Measurements from ENCODE around the gene TEX264.

Gene TEX264

GRCh38 chr3:51727500-51727899 is 56.4 kb downstream of the TEX264 start:
- no peak overlapping the region for H3K4me3 ChIP-seq (ENCODE audit: low read depth, low read length)
- no peaks in the 10 kb centered on the region for H3K9me3 ChIP-seq (ENCODE audit: control insufficient read depth, insufficient read depth, low read depth, low read length)
- H3K36me3 ChIP-seq (ENCODE audit: control insufficient read depth in 2 of 2, insufficient read depth in 1 of 2, low read length in 2 of 2) = no peaks in the 10 kb centered on the region
- no peaks in the 10 kb centered on the region for H3K4me1 ChIP-seq (ENCODE audit: control insufficient read depth, insufficient read depth, low read length)
- H3K27ac ChIP-seq (ENCODE audit: extremely low read depth, low read depth, low read length) = no peak overlapping the region
- ChIA-PET CTCF (interaction anchor here (0.7 kb wide), 1 partner anchor 8 kb away, joined by 3 read pairs; no protein-coding TSS in a partner anchor), POLR2A (no interaction called here)
- TF ChIP-seq ZNF677 (tag by site-specific recombination; IDR thresholded peaks at IDR 0.05) (no peak), ZNF274 (IDR thresholded peaks at IDR 0.05; ENCODE audit: low read length) (no peak), ZNF274 (tag by site-specific recombination; IDR thresholded peaks at IDR 0.05; ENCODE audit: borderline replicate concordance) (no peak), ZNF549 (tag by site-specific recombination; IDR thresholded peaks at IDR 0.05) (no peak), ZFP3 (tag by site-specific recombination; IDR thresholded peaks at IDR 0.05; ENCODE audit: low read depth) (no peak), ZNF776 (tag by site-specific recombination; IDR thresholded peaks at IDR 0.05; ENCODE audit: borderline replicate concordance) (no peak), ZNF112 (tag by site-specific recombination; IDR thresholded peaks at IDR 0.05) (no peak), ZNF660 (tag by site-specific recombination; IDR thresholded peaks at IDR 0.05) (no peak), ZBTB7A (tag by site-specific recombination; IDR thresholded peaks at IDR 0.05; ENCODE audit: low read depth) (no peak), SETDB1 (IDR thresholded peaks at IDR 0.05; ENCODE audit: insufficient read length, low read length) (no peak), BCL11A (tag by site-specific recombination; IDR thresholded peaks at IDR 0.05; ENCODE audit: low read depth) (no peak), ZBTB21 (tag by site-specific recombination; IDR thresholded peaks at IDR 0.05) (no peak), ZNF654 (tag by site-specific recombination; IDR thresholded peaks at IDR 0.05; ENCODE audit: low read depth) (no peak)
- TF ChIP-seq, protein P1, sequence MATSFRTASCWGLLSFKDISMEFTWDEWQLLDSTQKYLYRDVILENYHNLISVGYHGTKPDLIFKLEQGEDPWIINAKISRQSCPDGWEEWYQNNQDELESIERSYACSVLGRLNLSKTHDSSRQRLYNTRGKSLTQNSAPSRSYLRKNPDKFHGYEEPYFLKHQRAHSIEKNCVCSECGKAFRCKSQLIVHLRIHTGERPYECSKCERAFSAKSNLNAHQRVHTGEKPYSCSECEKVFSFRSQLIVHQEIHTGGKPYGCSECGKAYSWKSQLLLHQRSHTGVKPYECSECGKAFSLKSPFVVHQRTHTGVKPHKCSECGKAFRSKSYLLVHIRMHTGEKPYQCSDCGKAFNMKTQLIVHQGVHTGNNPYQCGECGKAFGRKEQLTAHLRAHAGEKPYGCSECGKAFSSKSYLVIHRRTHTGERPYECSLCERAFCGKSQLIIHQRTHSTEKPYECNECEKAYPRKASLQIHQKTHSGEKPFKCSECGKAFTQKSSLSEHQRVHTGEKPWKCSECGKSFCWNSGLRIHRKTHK (tag by site-specific recombination; IDR thresholded peaks at IDR 0.05) = no peak
- TF ChIP-seq, protein P2, sequence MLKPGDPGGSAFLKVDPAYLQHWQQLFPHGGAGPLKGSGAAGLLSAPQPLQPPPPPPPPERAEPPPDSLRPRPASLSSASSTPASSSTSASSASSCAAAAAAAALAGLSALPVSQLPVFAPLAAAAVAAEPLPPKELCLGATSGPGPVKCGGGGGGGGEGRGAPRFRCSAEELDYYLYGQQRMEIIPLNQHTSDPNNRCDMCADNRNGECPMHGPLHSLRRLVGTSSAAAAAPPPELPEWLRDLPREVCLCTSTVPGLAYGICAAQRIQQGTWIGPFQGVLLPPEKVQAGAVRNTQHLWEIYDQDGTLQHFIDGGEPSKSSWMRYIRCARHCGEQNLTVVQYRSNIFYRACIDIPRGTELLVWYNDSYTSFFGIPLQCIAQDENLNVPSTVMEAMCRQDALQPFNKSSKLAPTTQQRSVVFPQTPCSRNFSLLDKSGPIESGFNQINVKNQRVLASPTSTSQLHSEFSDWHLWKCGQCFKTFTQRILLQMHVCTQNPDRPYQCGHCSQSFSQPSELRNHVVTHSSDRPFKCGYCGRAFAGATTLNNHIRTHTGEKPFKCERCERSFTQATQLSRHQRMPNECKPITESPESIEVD (tag by site-specific recombination; IDR thresholded peaks at IDR 0.05) = no peak
- TF ChIP-seq, protein P3, sequence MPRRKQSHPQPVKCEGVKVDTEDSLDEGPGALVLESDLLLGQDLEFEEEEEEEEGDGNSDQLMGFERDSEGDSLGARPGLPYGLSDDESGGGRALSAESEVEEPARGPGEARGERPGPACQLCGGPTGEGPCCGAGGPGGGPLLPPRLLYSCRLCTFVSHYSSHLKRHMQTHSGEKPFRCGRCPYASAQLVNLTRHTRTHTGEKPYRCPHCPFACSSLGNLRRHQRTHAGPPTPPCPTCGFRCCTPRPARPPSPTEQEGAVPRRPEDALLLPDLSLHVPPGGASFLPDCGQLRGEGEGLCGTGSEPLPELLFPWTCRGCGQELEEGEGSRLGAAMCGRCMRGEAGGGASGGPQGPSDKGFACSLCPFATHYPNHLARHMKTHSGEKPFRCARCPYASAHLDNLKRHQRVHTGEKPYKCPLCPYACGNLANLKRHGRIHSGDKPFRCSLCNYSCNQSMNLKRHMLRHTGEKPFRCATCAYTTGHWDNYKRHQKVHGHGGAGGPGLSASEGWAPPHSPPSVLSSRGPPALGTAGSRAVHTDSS (tag by site-specific recombination; IDR thresholded peaks at IDR 0.05) = no peak
- TF ChIP-seq, protein P4, sequence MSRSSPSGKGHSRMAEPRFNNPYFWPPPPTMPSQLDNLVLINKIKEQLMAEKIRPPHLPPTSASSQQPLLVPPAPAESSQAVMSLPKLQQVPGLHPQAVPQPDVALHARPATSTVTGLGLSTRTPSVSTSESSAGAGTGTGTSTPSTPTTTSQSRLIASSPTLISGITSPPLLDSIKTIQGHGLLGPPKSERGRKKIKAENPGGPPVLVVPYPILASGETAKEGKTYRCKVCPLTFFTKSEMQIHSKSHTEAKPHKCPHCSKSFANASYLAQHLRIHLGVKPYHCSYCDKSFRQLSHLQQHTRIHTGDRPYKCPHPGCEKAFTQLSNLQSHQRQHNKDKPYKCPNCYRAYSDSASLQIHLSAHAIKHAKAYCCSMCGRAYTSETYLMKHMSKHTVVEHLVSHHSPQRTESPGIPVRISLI (tag by site-specific recombination; IDR thresholded peaks at IDR 0.05) = no peak

DNA sequence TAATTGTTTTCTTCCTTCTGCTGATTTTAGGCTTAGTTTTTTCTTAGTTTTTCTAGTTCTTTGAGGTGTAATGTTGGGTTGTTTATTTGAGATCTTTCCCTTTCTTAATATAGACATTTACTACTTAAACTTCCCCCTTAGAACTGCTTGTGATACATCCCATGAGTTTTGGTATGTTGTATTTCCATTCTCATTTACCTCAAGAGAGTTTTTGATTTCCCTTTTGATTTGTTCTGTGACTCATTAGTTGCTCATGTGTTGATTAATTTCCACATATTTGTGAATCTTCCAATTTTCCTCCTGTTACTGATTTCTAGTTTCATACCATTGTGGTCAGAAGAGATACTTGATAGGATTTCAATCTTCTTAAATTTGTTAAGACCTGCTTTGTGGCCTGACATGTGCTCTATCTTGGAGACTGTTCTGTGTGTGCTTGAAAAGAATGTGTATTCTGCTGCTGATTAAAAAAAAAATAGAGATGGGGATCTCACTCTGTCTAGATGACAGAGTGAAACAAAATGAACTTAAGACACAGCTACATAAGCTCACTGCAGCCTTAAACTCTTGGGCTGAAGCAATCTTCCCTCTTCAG is 58.1 kb downstream of the TEX264 start:
- H3K9me3 ChIP-seq (ENCODE audit: control insufficient read depth, insufficient read depth, low read depth, low read length) = no peaks in the 10 kb centered on the region
- POLR2A ChIA-PET = no interaction called here
- H3K36me3 ChIP-seq (ENCODE audit: control insufficient read depth in 2 of 2, insufficient read depth in 1 of 2, low read length in 2 of 2) = no peaks in the 10 kb centered on the region
- no peak overlapping the region for H3K27ac ChIP-seq (ENCODE audit: extremely low read depth, low read depth, low read length)
- CTCF ChIA-PET = interaction anchor here (1.0 kb wide), 1 partner anchor 19 kb away, joined by 3 read pairs; no protein-coding TSS in a partner anchor
- no peak overlapping the region for H3K4me3 ChIP-seq (ENCODE audit: low read depth, low read length)
- no peaks in the 10 kb centered on the region for H3K4me1 ChIP-seq (ENCODE audit: control insufficient read depth, insufficient read depth, low read length)
- TF ChIP-seq ZNF280C (tag by site-specific recombination; IDR thresholded peaks at IDR 0.05) = no peak
- no peak for TF ChIP-seq ZNF416 (tag by site-specific recombination; IDR thresholded peaks at IDR 0.05)
- TF ChIP-seq, protein P5, sequence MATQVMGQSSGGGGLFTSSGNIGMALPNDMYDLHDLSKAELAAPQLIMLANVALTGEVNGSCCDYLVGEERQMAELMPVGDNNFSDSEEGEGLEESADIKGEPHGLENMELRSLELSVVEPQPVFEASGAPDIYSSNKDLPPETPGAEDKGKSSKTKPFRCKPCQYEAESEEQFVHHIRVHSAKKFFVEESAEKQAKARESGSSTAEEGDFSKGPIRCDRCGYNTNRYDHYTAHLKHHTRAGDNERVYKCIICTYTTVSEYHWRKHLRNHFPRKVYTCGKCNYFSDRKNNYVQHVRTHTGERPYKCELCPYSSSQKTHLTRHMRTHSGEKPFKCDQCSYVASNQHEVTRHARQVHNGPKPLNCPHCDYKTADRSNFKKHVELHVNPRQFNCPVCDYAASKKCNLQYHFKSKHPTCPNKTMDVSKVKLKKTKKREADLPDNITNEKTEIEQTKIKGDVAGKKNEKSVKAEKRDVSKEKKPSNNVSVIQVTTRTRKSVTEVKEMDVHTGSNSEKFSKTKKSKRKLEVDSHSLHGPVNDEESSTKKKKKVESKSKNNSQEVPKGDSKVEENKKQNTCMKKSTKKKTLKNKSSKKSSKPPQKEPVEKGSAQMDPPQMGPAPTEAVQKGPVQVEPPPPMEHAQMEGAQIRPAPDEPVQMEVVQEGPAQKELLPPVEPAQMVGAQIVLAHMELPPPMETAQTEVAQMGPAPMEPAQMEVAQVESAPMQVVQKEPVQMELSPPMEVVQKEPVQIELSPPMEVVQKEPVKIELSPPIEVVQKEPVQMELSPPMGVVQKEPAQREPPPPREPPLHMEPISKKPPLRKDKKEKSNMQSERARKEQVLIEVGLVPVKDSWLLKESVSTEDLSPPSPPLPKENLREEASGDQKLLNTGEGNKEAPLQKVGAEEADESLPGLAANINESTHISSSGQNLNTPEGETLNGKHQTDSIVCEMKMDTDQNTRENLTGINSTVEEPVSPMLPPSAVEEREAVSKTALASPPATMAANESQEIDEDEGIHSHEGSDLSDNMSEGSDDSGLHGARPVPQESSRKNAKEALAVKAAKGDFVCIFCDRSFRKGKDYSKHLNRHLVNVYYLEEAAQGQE (tag by site-specific recombination; IDR thresholded peaks at IDR 0.05) = no peak
- no peak for TF ChIP-seq ZNF37A (tag by site-specific recombination; IDR thresholded peaks at IDR 0.05)
- no peak for TF ChIP-seq ZBTB48 (tag by site-specific recombination; IDR thresholded peaks at IDR 0.05)
- no peak for TF ChIP-seq ZNF777 (tag by site-specific recombination; IDR thresholded peaks at IDR 0.05; ENCODE audit: borderline replicate concordance)
- no peak for TF ChIP-seq ZNF555 (tag by site-specific recombination; conservative IDR thresholded peaks at IDR 0.05)
